Measurements from ENCODE around the gene LSAMP.

DNA sequence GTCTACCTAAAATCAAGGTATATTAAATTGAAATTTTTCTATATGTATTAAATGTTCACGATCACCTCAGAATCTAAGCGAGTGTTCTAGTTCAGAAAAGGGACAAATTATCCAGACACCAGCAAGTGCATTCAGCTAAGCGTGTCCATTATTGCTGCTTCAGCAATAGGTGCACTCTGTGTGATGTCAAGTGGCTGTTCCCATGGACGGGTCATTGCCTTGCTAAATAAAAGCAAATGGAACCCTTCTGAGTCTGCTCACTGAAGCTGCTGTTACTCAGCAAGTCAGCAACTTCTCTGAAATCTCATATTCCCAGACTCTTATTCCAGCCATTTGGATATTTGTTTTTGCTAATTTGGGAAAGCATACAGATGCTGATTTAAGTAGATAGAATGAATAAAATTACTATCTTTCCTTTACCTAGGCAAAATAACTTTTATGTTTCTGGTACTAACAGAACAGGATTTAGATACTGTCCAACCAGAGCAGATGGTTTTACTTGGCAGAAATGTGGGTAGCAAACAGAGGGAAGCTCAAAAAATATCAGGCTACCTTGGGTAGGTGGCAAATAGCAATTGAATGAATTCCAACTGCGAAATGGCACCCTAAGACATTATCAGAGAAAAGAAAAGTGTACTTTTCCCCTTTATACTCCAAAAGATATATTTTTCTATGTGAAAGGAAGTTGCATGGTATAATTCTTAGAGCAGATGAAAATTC, 415.0 kb downstream of the LSAMP start:
- TF ChIP-seq RXRA (IDR thresholded peaks at IDR 0.05; ENCODE audit: insufficient read depth, low read depth, low read length): no peak
- TF ChIP-seq, protein P1, sequence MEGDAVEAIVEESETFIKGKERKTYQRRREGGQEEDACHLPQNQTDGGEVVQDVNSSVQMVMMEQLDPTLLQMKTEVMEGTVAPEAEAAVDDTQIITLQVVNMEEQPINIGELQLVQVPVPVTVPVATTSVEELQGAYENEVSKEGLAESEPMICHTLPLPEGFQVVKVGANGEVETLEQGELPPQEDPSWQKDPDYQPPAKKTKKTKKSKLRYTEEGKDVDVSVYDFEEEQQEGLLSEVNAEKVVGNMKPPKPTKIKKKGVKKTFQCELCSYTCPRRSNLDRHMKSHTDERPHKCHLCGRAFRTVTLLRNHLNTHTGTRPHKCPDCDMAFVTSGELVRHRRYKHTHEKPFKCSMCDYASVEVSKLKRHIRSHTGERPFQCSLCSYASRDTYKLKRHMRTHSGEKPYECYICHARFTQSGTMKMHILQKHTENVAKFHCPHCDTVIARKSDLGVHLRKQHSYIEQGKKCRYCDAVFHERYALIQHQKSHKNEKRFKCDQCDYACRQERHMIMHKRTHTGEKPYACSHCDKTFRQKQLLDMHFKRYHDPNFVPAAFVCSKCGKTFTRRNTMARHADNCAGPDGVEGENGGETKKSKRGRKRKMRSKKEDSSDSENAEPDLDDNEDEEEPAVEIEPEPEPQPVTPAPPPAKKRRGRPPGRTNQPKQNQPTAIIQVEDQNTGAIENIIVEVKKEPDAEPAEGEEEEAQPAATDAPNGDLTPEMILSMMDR (IDR thresholded peaks at IDR 0.05; ENCODE audit: control extremely low read depth in 1 of 3, insufficient read depth in 1 of 3, low read depth in 1 of 3, low read length in 3 of 3): no peak
- TF ChIP-seq TBP (IDR thresholded peaks at IDR 0.05; ENCODE audit: low read depth, low read length): no peak
- TF ChIP-seq POLR2AphosphoS5 (IDR thresholded peaks at IDR 0.05; ENCODE audit: low read depth, low read length): no peak

Data from H1 (cell line).